Measurements from ENCODE around the gene ZBTB21. TPM values are rescaled to one million over a fixed set of nuclear protein-coding genes. Genes with fewer than 3 reads are reported as not detected.

ZBTB21 gene
- total and polyA plus RNA-seq, 2 of the 8 experiments (the other 6 are each of a cell fraction or from before 2014, with no cell fraction given), result 3.9 to 17.8 TPM

DNA sequence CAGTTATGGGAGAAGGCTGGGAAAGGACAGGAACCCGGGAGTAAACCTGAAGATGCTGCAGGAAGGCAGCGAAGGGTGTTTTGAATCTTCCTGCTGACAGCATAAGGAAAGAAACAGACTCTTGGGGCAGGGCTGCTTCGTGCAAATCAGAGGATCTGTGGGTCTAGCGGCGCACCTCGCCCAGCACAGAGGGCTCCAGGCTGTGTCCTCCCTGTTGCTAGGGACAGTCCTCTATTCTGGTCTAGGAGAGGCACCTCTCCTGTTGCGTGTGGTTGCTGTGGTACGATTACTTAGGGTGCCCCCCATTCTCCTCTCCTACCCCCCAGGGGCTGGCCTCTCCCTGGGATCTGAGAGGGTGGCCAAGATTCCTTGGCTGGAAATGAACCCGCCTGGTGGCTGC is 67.7 kb downstream of the ZBTB21 start:
- Histone ChIP-seq H3K36me3 (ENCODE audit: control insufficient read depth in 2 of 4, insufficient read depth in 4 of 4, low read length in 3 of 4) (no peaks in the 10 kb centered on the region), H4K20me1 (replicated peaks in 1 of 2; ENCODE audit: control insufficient read depth in 1 of 2, insufficient read depth in 2 of 2, low read length in 2 of 2) (no peaks in the 10 kb centered on the region), H4K91ac (replicated peaks; ENCODE audit: insufficient read length, low read length) (no peak overlapping the region), H4K5ac (ENCODE audit: insufficient read length, low read depth, low read length) (no peak overlapping the region), H2BK12ac (ENCODE audit: low read depth, low read length) (no peak overlapping the region), H3K56ac (replicated peaks; ENCODE audit: insufficient read length, low read depth, low read length) (no peak overlapping the region), H2BK20ac (ENCODE audit: low read length) (no peak overlapping the region), H3K9me3 (ENCODE audit: insufficient read depth in 2 of 2, low read depth in 1 of 2, low read length in 1 of 2) (no peaks in the 10 kb centered on the region), H3K27ac (ENCODE audit: low read depth, low read length) (no peak overlapping the region), H2BK120ac (replicated peaks; ENCODE audit: low read depth, low read length) (no peak overlapping the region), H3K23ac (ENCODE audit: insufficient read length) (no peak overlapping the region), H3K27me3 (replicated peaks in 1 of 4; ENCODE audit: control insufficient read depth in 3 of 4, extremely low read depth in 1 of 4, insufficient read depth in 3 of 4, low read length in 3 of 4) (no peaks in the 10 kb centered on the region), H3K79me1 (ENCODE audit: low read depth, low read length) (no peaks in the 10 kb centered on the region), H3K4me3 (ENCODE audit: extremely low read depth in 1 of 4, insufficient read depth in 2 of 4, low read depth in 3 of 4, low read length in 4 of 4) (no peak overlapping the region), H4K8ac (ENCODE audit: extremely low read depth, insufficient read depth, low read length) (no peak overlapping the region; the same call in 1 of the 2 replicates), H3K14ac (ENCODE audit: insufficient read length) (no peak overlapping the region), H3K4ac (replicated peaks; ENCODE audit: insufficient read length, low read depth, low read length) (no peak overlapping the region), H2BK5ac (ENCODE audit: low read depth, low read length) (no peak overlapping the region), H2AK5ac (ENCODE audit: low read depth, low read length) (no peak overlapping the region), H3K4me1 (replicated peaks in 1 of 4; ENCODE audit: control insufficient read depth in 3 of 4, insufficient read depth in 4 of 4, low read length in 3 of 4) (peaks cover 0 to 6% (median 0%) of the 10 kb centered on the region in 4 experiments; a peak in 2 of 7 replicates), H3K9ac (replicated peaks in 1 of 4; ENCODE audit: extremely low read depth in 1 of 4, low read depth in 3 of 4, low read length in 3 of 4) (no peak overlapping the region), H3K18ac (ENCODE audit: extremely low read depth, low read length) (no peak overlapping the region), H2AFZ (ENCODE audit: low read length) (no peak overlapping the region), H2BK15ac (ENCODE audit: low read length) (no peak overlapping the region), H3K79me2 (ENCODE audit: control insufficient read depth in 1 of 2, insufficient read depth in 2 of 2, low read length in 2 of 2) (peaks cover 0 to 9% of the 10 kb centered on the region in 2 experiments; a peak in 1 of 4 replicates), H3K4me2 (ENCODE audit: insufficient read depth in 1 of 2, low read depth in 2 of 2, low read length in 2 of 2) (no peak overlapping the region), H3K23me2 (ENCODE audit: low read depth, low read length) (no peaks in the 10 kb centered on the region)
- DNase-seq (ENCODE audit: low read depth in 1 of 2, low spot score in 2 of 2) (no peak), FAIRE-seq (no peak)
- WGBS, 2 experiments (ENCODE audit: extremely low coverage in 1 of 2, insufficient coverage in 1 of 2, insufficient read length in 1 of 2, insufficient replicate concordance in 2 of 2, low coverage in 1 of 2, low lambda C conversion rate in 2 of 2, missing lambda C conversion rate in 1 of 2), result 87% methylated on average over 7 of the region's 9 CpGs; no CpG with 5 or more reads in 1 of the 2 experiments
- no peak for TF ChIP-seq CEBPB (IDR thresholded peaks at IDR 0.05; ENCODE audit: low read depth, low read length)
- TF ChIP-seq SUZ12 (IDR thresholded peaks at IDR 0.05; ENCODE audit: low read length), result no peak
- TF ChIP-seq EZH2 (IDR thresholded peaks at IDR 0.05; ENCODE audit: low read depth, low read length, severe bottlenecking), result no peak
- ChIA-PET CTCF (ENCODE audit: partially characterized antibody) (interaction anchor here (0.6 to 1.3 kb wide), 2 partner anchors 22 to 132 kb away, joined by 3 read pairs; no protein-coding TSS in a partner anchor), POLR2A (ENCODE audit: partially characterized antibody) (no interaction called here)
